Keratinocyte (primary cell): ENCODE results near the gene GTF2H2C_2.
"Not testable (repeated sequence)": the region's sequence is repeated elsewhere in the genome, so short reads cannot be mapped to it uniquely, and the experiment has no call there.

Experiments used
- DNase-seq: peaks from one replicate; pipeline ENCODE4 v3.0.0-alpha.2; 2011; ENCODE audit warnings: low read depth, missing footprints, low spot score
- FAIRE-seq: peaks from 2 replicates; lab custom pipeline; 2011; peaks lifted over from hg19 to GRCh38; lab: Jason Lieb, UNC
- H2AFZ ChIP-seq: 2 replicates; pipeline ENCODE4 v1.6.0; 2012; ENCODE audit warnings: low read length, control low read depth, inconsistent platforms; ENCODE audit not compliant: control insufficient read depth
- H3K27ac ChIP-seq: 2 replicates; pipeline ENCODE4 v1.5.1; 2011; ENCODE audit warnings: low read length; ENCODE audit not compliant: control insufficient read depth, insufficient read depth
- H3K27me3 ChIP-seq: 3 replicates; pipeline ENCODE4 v1.6.0; 2011; ENCODE audit warnings: low read length; ENCODE audit not compliant: control insufficient read depth, insufficient read depth; ENCODE audit errors: extremely low read depth
- H3K36me3 ChIP-seq, 2 experiments: 2 replicates in 1 of 2; 3 replicates in 1 of 2; pipeline ENCODE4 v1.5.1; 2011; ENCODE audit warnings: low read length in 2 of 2, mild to moderate bottlenecking in 1 of 2; ENCODE audit not compliant: control insufficient read depth in 2 of 2, insufficient read depth in 2 of 2; ENCODE audit errors: extremely low read depth in 1 of 2
- H3K4me1 ChIP-seq: 3 replicates; pipeline ENCODE4 v1.5.1; 2011; ENCODE audit warnings: low read length; ENCODE audit not compliant: control insufficient read depth, insufficient read depth; ENCODE audit errors: extremely low read depth
- H3K4me2 ChIP-seq: 3 replicates; pipeline ENCODE4 v1.6.0; 2011; ENCODE audit warnings: low read depth, low read length; ENCODE audit not compliant: control insufficient read depth, insufficient read depth; ENCODE audit errors: extremely low read depth
- H3K4me3 ChIP-seq, 3 experiments: fragments of 200-600 bp in 1 of 3; sonication (generic) in 1 of 3; 2 replicates in 2 of 3; 3 replicates in 1 of 3; pipeline ENCODE4 v1.5.1; 2011 to 2016; ENCODE audit warnings: low read length in 3 of 3, mild to moderate bottlenecking in 3 of 3, control low read depth in 2 of 3, inconsistent platforms in 1 of 3, low read depth in 1 of 3, mixed read lengths in 1 of 3, mixed run types in 1 of 3, moderate library complexity in 1 of 3; ENCODE audit not compliant: control insufficient read depth in 2 of 3, insufficient read depth in 2 of 3; ENCODE audit errors: extremely low read depth in 1 of 3
- H3K79me2 ChIP-seq: 2 replicates; pipeline ENCODE4 v1.6.0; 2012; ENCODE audit warnings: low read length; ENCODE audit not compliant: control insufficient read depth, insufficient read depth
- H3K9ac ChIP-seq: 3 replicates; pipeline ENCODE4 v1.6.0; 2011; ENCODE audit warnings: low read length; ENCODE audit not compliant: control insufficient read depth, insufficient read depth; ENCODE audit errors: extremely low read depth
- H3K9me1 ChIP-seq: 3 replicates; pipeline ENCODE4 v1.6.0; 2011; ENCODE audit warnings: low read length; ENCODE audit not compliant: control insufficient read depth, insufficient read depth; ENCODE audit errors: extremely low read depth
- H3K9me3 ChIP-seq: 2 replicates; pipeline ENCODE4 v1.5.1; 2012; ENCODE audit warnings: low read depth, low read length; ENCODE audit not compliant: control insufficient read depth
- H4K20me1 ChIP-seq: 3 replicates; pipeline ENCODE4 v1.6.0; 2011; ENCODE audit warnings: low read length; ENCODE audit not compliant: control insufficient read depth, insufficient read depth; ENCODE audit errors: extremely low read depth
- dilution Hi-C: fragments of 300-500 bp; cut with MboI; formaldehyde crosslinking; loops from one replicate; pipeline ENCODE4 v1.7.0; 2020; ENCODE audit warnings: low sequenced_read_pairs; ENCODE audit not compliant: extremely low pct_ligation_motif_present

GTF2H2C_2 gene

DNA sequence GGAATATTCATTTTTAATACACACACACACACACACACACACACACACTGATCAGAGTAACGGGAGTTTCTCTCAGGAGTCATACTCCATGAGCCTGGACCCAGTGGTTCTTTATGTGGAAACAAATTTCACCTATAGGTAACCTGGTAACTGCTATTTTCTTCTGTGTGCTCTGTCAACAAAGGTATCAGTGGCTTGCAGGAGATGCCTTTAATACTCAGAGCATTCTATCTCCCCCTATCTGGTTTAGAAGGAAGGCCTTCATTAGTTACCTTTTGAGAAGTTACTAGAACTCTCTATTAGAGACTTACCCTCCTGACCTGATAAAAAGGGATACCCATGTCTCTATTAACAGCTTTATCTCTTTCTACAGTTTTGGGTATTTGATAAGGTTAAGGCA, 34.4 kb downstream of the GTF2H2C_2 start:
- DNase-seq, H3K27ac ChIP-seq, H3K9me1 ChIP-seq, H3K9ac ChIP-seq, H2AFZ ChIP-seq, H3K36me3 ChIP-seq, FAIRE-seq, H3K4me1 ChIP-seq, H3K4me2 ChIP-seq, H4K20me1 ChIP-seq, dilution Hi-C loops, H3K79me2 ChIP-seq, H3K4me3 ChIP-seq, H3K27me3 ChIP-seq, H3K9me3 ChIP-seq: not testable (repeated sequence)

DNA sequence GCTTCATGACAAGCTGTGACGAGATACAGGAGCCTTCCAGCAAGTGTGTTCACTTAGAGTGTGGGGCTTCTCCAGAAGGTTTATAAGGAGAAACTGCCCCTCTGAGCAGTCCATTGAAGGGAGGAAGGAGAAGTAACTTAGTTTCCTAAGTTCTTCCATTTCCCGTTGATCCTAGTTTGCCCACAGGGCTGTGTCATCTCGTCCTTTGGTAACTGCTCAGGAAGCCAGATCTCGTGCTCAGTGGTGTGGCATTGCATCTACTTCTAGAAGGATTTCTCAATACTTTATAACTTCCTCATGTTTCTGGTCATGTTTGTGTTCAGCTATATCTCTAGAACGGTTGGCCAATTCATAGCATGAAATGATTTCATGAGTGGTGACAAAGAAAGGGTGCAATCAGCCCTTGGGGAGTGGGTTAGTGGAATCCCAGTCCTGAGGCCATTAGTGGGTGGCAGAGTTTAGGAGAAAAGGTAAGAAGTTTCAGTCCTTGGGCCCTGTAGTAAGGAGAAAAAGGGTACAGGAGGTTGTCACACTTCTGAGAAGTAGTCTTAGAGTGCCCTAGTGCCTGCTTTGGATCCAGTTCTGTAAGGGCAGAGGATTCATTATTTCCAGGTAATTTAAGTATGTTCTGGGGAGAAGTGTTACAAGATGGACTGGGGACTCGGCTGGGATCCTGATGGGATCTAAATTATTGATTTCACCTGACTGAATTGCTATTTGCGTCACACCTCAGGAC, 36.2 kb downstream of the GTF2H2C_2 start:
- dilution Hi-C loops, H3K4me2 ChIP-seq, H3K27me3 ChIP-seq, H2AFZ ChIP-seq, H3K79me2 ChIP-seq, H4K20me1 ChIP-seq, H3K4me1 ChIP-seq, H3K4me3 ChIP-seq, H3K9me1 ChIP-seq, H3K9me3 ChIP-seq, H3K9ac ChIP-seq, DNase-seq, H3K27ac ChIP-seq, H3K36me3 ChIP-seq, FAIRE-seq: not testable (repeated sequence)

DNA sequence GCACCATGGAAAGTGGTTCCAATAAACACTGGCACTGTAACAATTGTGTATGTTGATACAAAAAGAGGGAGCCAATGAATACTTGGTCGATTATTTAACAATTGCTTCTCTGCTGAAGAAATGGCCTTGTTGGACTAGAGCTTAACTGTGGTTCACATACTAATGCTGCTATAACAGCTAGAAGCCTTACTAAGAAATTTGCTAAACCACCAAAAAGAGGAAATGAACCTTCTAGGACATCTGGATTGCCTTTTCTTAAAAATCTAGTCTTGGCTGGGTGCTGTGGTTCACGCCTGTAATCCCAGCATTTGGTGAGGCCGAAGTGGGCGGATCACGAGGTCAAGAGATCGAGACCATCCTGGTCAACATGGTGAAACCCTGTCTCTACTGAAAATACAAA, 41.9 kb downstream of the GTF2H2C_2 start:
- H2AFZ ChIP-seq, H4K20me1 ChIP-seq, H3K4me2 ChIP-seq, H3K4me1 ChIP-seq, H3K27ac ChIP-seq, H3K27me3 ChIP-seq, H3K36me3 ChIP-seq, FAIRE-seq, H3K9ac ChIP-seq, DNase-seq, H3K79me2 ChIP-seq, H3K4me3 ChIP-seq, H3K9me3 ChIP-seq, dilution Hi-C loops, H3K9me1 ChIP-seq: not testable (repeated sequence)

DNA sequence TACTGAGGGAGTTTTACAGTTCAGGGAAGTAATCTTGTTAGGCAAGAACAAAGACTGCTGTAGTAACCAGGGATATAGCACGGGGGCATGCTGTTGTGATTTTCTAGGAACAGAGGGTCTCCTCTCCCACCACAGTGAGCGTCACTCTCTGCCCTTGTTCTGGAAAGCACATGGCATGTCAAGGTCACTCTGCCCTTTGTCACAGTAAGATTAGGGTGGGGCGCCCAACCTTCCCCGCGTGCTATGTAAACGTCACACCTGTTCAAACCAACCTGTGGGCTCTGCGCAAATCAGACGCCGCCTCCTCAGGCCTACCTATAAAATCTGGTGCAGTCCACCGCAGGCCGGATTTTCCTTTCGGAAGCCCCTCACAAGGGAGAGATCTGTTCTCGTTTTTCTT, 44.0 kb downstream of the GTF2H2C_2 start:
- FAIRE-seq, H3K27me3 ChIP-seq, dilution Hi-C loops, H3K4me3 ChIP-seq, H2AFZ ChIP-seq, H3K36me3 ChIP-seq, DNase-seq, H3K9me3 ChIP-seq, H4K20me1 ChIP-seq, H3K9ac ChIP-seq, H3K9me1 ChIP-seq, H3K4me2 ChIP-seq, H3K4me1 ChIP-seq, H3K79me2 ChIP-seq, H3K27ac ChIP-seq: not testable (repeated sequence)

DNA sequence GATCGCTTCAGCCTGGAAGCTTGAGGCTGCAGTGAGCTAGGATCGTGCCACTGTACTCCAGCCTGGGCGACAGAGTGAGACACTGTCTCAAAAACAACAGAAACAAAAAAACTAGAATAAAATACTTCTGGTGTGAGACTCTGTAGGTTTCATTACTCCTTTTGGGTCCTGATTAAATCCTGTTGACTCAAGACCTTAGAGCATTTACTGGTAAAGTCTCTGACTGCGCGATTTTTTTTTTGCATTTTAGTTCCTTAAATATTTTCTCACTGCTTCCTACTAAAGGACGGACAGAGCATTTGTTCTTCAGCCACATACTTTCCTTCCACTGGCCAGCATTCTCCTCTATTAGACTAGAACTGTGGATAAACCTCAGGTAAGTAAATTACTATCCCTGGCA, 46.8 kb downstream of the GTF2H2C_2 start:
- H3K4me2 ChIP-seq, H3K4me3 ChIP-seq, dilution Hi-C loops, H3K27ac ChIP-seq, H3K9ac ChIP-seq, FAIRE-seq, DNase-seq, H3K4me1 ChIP-seq, H2AFZ ChIP-seq, H3K9me1 ChIP-seq, H3K36me3 ChIP-seq, H4K20me1 ChIP-seq, H3K9me3 ChIP-seq, H3K27me3 ChIP-seq, H3K79me2 ChIP-seq: not testable (repeated sequence)
